Neural cell (in vitro differentiated cells): ENCODE data around the gene PARD3B.

Experiments used
- CTCF ChIP-seq: fragments of 450-650 bp; IDR thresholded peaks from 2 replicates; pipeline ENCODE4 v1.5.1; 2014; ENCODE audit warnings: antibody characterized with exemption, mild to moderate bottlenecking, moderate library complexity; ENCODE audit not compliant: poor library complexity, severe bottlenecking
- RAD21 ChIP-seq: fragments of 450-650 bp; conservative IDR thresholded peaks from 2 replicates; pipeline ENCODE4 v1.6.1; 2014; ENCODE audit warnings: antibody characterized with exemption, mild to moderate bottlenecking, moderate library complexity
- TAF1 ChIP-seq: IDR thresholded peaks from 2 replicates; pipeline ENCODE4 v1.6.1; 2012; ENCODE audit warnings: low read depth
- TF ChIP-seq, protein P1 (sequence below): IDR thresholded peaks from 2 replicates; pipeline ENCODE4 v1.6.1; 2012; ENCODE audit warnings: borderline replicate concordance

DNA sequence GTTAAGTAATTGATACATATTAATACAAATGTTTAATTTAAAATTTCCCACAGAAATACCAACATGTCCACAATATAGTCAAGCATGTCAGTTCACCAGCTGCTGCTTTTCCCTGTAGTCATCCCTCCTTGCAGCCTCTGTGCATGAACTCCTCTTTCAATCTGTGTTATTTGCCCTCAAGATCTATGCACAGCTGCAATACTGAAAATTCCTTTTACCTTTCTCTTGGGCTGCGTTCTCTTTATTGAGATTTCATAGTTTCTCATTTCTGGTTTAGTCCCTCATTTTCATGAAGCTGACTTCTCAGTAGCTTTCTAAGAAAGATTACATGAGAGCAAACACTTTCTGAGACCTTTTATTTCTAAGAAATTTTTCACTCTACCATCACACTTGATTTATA is 464.9 kb downstream of the PARD3B start:
- TF ChIP-seq, protein P1, sequence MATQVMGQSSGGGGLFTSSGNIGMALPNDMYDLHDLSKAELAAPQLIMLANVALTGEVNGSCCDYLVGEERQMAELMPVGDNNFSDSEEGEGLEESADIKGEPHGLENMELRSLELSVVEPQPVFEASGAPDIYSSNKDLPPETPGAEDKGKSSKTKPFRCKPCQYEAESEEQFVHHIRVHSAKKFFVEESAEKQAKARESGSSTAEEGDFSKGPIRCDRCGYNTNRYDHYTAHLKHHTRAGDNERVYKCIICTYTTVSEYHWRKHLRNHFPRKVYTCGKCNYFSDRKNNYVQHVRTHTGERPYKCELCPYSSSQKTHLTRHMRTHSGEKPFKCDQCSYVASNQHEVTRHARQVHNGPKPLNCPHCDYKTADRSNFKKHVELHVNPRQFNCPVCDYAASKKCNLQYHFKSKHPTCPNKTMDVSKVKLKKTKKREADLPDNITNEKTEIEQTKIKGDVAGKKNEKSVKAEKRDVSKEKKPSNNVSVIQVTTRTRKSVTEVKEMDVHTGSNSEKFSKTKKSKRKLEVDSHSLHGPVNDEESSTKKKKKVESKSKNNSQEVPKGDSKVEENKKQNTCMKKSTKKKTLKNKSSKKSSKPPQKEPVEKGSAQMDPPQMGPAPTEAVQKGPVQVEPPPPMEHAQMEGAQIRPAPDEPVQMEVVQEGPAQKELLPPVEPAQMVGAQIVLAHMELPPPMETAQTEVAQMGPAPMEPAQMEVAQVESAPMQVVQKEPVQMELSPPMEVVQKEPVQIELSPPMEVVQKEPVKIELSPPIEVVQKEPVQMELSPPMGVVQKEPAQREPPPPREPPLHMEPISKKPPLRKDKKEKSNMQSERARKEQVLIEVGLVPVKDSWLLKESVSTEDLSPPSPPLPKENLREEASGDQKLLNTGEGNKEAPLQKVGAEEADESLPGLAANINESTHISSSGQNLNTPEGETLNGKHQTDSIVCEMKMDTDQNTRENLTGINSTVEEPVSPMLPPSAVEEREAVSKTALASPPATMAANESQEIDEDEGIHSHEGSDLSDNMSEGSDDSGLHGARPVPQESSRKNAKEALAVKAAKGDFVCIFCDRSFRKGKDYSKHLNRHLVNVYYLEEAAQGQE: no peak
- no peak for TF ChIP-seq RAD21
- no peak for TF ChIP-seq TAF1
- no peak for TF ChIP-seq CTCF
